Measurements from ENCODE around the gene FAM117A. TPM values are rescaled to one million over a fixed set of nuclear protein-coding genes. Genes with fewer than 3 reads are reported as not detected.

FAM117A gene
- total and polyA plus RNA-seq, 7 donors: 0.71 to 5.1 (median 2.1) TPM

DNA sequence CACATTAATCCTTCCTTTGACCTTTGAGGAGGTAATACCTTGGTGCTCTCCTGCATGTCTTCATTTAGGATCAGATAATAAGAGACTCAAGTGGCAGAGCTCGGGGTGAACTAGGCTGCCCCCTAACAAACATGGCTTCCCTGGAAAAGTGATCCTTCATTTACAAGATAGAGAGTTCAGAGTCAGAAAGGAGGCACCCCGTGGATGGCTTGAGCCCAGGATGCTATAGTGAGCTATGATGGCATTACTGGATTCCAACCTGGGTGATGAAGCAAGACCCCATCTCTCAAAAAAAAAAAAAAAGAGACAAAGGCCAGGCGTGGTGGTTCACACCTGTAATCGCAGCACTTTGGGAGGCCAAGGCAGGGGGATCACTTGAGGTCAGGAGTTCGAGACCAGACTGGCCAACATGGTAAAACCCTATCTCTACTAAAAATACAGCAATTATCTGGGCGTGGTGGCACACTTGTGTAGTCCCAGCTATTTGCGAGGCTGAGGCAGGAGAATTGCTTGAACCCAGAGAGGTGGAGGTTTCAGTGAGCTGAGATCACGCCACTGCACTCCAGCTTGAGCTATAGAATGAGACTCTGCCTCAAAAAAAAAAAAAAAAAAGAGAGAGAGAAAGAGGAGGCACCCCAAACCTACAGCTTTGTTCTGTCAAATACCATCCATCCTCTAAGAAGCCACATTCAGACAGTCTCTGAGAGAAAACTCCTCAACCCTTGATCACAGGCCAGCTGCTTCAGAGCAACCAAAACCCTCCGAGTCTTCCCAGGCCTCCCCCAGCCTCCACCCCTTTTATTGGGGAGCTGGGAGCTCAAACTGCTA, 7.4 kb downstream of the FAM117A start:
- Histone ChIP-seq H3K27me3 (ENCODE audit: insufficient read depth in 3 of 3, low read length in 2 of 3) (no peaks in the 10 kb centered on the region), H3K4me3 (no peak overlapping the region), H3K9me3 (no peaks in the 10 kb centered on the region), H3K4me1 (no peaks in the 10 kb centered on the region), H3K36me3 (ENCODE audit: insufficient read depth in 1 of 2, low read depth in 1 of 2) (no peaks in the 10 kb centered on the region), H3K27ac (no peak overlapping the region)
- intact Hi-C loops (cut with DNase I): no loop called here
- WGBS, 3 donors: 87 to 90% (median 87%) methylated on average over 9 of the region's 9 CpGs
- ATAC-seq: no peak
- TF ChIP-seq, protein P1, sequence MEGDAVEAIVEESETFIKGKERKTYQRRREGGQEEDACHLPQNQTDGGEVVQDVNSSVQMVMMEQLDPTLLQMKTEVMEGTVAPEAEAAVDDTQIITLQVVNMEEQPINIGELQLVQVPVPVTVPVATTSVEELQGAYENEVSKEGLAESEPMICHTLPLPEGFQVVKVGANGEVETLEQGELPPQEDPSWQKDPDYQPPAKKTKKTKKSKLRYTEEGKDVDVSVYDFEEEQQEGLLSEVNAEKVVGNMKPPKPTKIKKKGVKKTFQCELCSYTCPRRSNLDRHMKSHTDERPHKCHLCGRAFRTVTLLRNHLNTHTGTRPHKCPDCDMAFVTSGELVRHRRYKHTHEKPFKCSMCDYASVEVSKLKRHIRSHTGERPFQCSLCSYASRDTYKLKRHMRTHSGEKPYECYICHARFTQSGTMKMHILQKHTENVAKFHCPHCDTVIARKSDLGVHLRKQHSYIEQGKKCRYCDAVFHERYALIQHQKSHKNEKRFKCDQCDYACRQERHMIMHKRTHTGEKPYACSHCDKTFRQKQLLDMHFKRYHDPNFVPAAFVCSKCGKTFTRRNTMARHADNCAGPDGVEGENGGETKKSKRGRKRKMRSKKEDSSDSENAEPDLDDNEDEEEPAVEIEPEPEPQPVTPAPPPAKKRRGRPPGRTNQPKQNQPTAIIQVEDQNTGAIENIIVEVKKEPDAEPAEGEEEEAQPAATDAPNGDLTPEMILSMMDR (IDR thresholded peaks at IDR 0.05): no peak
- DNase-seq: no peak

DNA sequence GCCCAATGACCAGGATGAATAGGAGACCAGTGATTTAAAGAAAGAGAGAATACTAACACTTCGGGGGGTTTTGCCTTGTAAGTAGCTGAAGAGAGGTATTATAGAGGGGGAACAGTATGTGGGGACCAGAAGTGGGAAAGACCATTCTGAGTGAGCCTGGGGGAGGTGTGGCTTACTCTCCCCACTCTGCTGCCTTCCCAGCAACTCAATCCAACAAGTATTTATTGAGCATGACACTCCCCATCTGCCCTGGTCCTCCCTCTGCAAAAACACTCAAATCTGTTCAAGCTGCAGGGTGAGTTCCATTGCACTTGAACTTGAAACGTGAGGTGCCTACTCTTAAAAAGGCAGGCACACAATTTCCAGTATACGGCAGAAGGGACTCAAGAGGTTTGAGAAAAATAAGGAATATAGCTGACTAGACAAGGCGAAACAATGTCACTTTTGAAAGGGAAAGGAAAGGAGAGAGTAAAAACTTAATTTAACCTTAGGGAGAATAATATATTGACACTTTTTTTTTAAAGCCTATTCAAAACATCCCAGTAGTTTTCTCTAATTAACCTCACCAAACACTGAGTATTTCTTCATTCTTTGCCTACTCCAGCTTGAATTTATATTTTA, 8.2 kb downstream of the FAM117A start:
- Histone ChIP-seq H3K4me1 (no peaks in the 10 kb centered on the region), H3K27me3 (ENCODE audit: insufficient read depth in 3 of 3, low read length in 2 of 3) (no peaks in the 10 kb centered on the region), H3K36me3 (ENCODE audit: insufficient read depth in 1 of 2, low read depth in 1 of 2) (no peaks in the 10 kb centered on the region), H3K9me3 (no peaks in the 10 kb centered on the region), H3K27ac (no peak overlapping the region), H3K4me3 (no peak overlapping the region)
- TF ChIP-seq, protein P1 (IDR thresholded peaks at IDR 0.05): no peak
- ATAC-seq (no peak), DNase-seq (no peak)
- intact Hi-C loops (cut with DNase I): no loop called here
- WGBS, 3 donors: 71 to 81% (median 80%) methylated on average over 4 of the region's 4 CpGs

DNA sequence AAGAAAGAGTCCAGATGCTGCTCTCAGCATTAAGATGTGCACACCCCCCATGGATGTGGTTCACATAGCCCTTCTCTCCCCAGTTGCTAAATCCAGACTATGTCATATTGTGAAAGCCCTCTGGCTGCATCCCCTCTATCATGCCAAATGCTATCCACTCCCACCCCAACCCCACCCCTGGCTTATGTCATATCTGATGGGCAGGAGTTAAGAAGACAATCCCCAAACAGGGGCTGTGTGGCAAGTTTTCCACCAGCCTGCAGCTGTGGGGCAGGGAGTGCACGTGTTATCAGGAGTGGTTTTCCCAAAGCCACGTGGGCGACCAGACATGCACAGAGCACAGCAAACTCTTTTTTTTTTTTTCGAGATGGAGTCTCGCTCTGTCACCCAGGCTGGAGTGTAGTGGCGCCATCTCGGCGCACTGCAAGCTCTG, 10.0 kb downstream of the FAM117A start:
- no peaks in the 10 kb centered on the region for H3K27me3 ChIP-seq (ENCODE audit: insufficient read depth in 3 of 3, low read length in 2 of 3)
- no peak overlapping the region for H3K4me3 ChIP-seq
- H3K4me1 ChIP-seq: no peaks in the 10 kb centered on the region
- 71 to 83% (median 74%) methylated on average over 8 of the region's 8 CpGs for WGBS, 3 donors
- no peaks in the 10 kb centered on the region for H3K9me3 ChIP-seq
- no peaks in the 10 kb centered on the region for H3K36me3 ChIP-seq (ENCODE audit: insufficient read depth in 1 of 2, low read depth in 1 of 2)
- intact Hi-C loops (cut with DNase I): no loop called here
- peak in 1 of 2 donors; percentile 55 for DNase-seq
- TF ChIP-seq, protein P1 (IDR thresholded peaks at IDR 0.05): no peak
- ATAC-seq: peak in 2 of 4 donors; percentile 32 to 56
- H3K27ac ChIP-seq: no peak overlapping the region

GRCh38 chr17:49752508-49752907, 11.4 kb downstream of the FAM117A start:
- ATAC-seq (no peak), DNase-seq (no peak)
- no peaks in the 10 kb centered on the region for H3K9me3 ChIP-seq
- no peaks in the 10 kb centered on the region for H3K27me3 ChIP-seq (ENCODE audit: insufficient read depth in 3 of 3, low read length in 2 of 3)
- H3K4me3 ChIP-seq: no peak overlapping the region
- H3K27ac ChIP-seq: no peak overlapping the region
- 75 to 81% (median 80%) methylated on average over 3 of the region's 3 CpGs for WGBS, 3 donors
- H3K4me1 ChIP-seq: no peaks in the 10 kb centered on the region
- H3K36me3 ChIP-seq (ENCODE audit: insufficient read depth in 1 of 2, low read depth in 1 of 2): no peaks in the 10 kb centered on the region
- TF ChIP-seq, protein P1 (IDR thresholded peaks at IDR 0.05): no peak
- intact Hi-C loops (cut with DNase I): no loop called here

All from psoas muscle (tissue), 8 donors.